ENCODE measurements around the gene TLK2.

DNA sequence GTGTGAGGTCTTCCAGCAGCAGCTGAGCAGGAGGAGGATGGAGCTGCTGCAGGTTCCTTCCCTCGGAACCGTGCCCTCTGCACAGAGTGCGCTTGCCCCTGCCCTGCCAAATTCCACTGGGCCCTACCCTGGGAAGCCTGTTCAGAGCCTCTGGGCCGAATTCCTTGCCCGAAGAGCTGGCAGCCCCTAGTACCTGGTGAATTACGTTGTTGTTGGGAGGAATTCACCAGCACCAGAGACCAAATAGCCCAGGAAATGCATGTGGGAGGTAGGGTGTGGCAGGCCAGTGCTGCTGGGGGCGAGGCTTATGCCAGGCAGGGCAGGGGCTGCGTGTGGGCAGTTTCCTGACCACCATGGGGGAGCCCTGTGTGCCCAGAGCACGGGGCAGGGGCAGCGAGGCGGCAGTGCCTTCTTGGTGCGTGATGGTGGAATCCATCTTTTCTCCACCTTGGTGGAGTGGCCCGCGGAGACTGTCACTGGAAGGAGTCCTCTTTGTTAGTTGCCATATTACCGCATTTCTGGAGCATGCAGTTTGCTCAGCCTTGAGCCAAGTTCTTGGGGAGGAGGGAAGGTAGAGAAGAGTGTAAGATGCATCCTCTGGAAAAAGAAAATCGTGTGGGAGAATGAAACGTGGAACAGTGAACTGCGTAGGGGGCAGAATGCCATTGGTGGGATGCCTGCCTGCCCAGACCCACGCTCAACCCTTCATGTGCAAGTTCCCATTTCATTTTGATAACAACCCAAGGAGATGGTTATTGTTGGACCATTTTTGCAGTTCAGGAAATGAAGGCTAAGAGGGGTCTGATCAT is 151.1 kb downstream of the TLK2 start:
- TF ChIP-seq, protein P1, sequence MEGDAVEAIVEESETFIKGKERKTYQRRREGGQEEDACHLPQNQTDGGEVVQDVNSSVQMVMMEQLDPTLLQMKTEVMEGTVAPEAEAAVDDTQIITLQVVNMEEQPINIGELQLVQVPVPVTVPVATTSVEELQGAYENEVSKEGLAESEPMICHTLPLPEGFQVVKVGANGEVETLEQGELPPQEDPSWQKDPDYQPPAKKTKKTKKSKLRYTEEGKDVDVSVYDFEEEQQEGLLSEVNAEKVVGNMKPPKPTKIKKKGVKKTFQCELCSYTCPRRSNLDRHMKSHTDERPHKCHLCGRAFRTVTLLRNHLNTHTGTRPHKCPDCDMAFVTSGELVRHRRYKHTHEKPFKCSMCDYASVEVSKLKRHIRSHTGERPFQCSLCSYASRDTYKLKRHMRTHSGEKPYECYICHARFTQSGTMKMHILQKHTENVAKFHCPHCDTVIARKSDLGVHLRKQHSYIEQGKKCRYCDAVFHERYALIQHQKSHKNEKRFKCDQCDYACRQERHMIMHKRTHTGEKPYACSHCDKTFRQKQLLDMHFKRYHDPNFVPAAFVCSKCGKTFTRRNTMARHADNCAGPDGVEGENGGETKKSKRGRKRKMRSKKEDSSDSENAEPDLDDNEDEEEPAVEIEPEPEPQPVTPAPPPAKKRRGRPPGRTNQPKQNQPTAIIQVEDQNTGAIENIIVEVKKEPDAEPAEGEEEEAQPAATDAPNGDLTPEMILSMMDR (IDR thresholded peaks at IDR 0.05; ENCODE audit: low read length) = no peak
- TF ChIP-seq EZH2 (optimal IDR thresholded peaks at IDR 0.05; ENCODE audit: low read depth, low read length) = no peak
